RWPE2 (cell line): ENCODE measurements around the gene MRPL36.
A peak's percentile ranks its signal among the peaks of the same experiment; 100 is the strongest.

Source experiments
- ATAC-seq: fragments of 200-7000 bp; cut with Tn5 transposase; 3 replicates; pipeline ENCODE4 v1.9.1; 2021; ENCODE audit warnings: low read depth
- DNase-seq: peaks from one replicate; pipeline ENCODE4 v3.0.0-alpha.2; 2020; ENCODE audit warnings: low spot score
- H3K27ac ChIP-seq: fragments of 450-650 bp; 2 replicates; pipeline ENCODE4 v1.5.1; 2017; ENCODE audit warnings: mild to moderate bottlenecking; ENCODE audit not compliant: poor library complexity, severe bottlenecking
- H3K27me3 ChIP-seq: fragments of 250-450 bp; sonication (Bioruptor Pico); 2 replicates; pipeline ENCODE4 v1.5.1; 2021; ENCODE audit warnings: mild to moderate bottlenecking, moderate library complexity; ENCODE audit not compliant: insufficient read depth, poor library complexity, severe bottlenecking
- H3K36me3 ChIP-seq: fragments of 250-450 bp; sonication (Bioruptor Pico); 2 replicates; pipeline ENCODE4 v1.5.1; 2020; ENCODE audit warnings: low read depth, mild to moderate bottlenecking, moderate library complexity
- H3K4me1 ChIP-seq: fragments of 250-450 bp; sonication (Bioruptor Pico); 2 replicates; pipeline ENCODE4 v1.5.1; 2021; ENCODE audit warnings: mild to moderate bottlenecking, moderate library complexity; ENCODE audit not compliant: insufficient read depth, poor library complexity, severe bottlenecking
- H3K4me3 ChIP-seq: fragments of 250-450 bp; sonication (Bioruptor Pico); 2 replicates; pipeline ENCODE4 v1.5.1; 2021; ENCODE audit warnings: mild to moderate bottlenecking, moderate library complexity; ENCODE audit not compliant: severe bottlenecking
- H3K9me3 ChIP-seq: fragments of 250-450 bp; sonication (Bioruptor Pico); 2 replicates; pipeline ENCODE4 v1.5.1; 2021; ENCODE audit warnings: mild to moderate bottlenecking, moderate library complexity; ENCODE audit not compliant: severe bottlenecking
- CTCF ChIP-seq: fragments of 450-650 bp; IDR thresholded peaks from one replicate; pipeline ENCODE4 v1.5.1; 2017; ENCODE audit warnings: mild to moderate bottlenecking, moderate library complexity; ENCODE audit not compliant: poor library complexity, severe bottlenecking

MRPL36 gene

DNA sequence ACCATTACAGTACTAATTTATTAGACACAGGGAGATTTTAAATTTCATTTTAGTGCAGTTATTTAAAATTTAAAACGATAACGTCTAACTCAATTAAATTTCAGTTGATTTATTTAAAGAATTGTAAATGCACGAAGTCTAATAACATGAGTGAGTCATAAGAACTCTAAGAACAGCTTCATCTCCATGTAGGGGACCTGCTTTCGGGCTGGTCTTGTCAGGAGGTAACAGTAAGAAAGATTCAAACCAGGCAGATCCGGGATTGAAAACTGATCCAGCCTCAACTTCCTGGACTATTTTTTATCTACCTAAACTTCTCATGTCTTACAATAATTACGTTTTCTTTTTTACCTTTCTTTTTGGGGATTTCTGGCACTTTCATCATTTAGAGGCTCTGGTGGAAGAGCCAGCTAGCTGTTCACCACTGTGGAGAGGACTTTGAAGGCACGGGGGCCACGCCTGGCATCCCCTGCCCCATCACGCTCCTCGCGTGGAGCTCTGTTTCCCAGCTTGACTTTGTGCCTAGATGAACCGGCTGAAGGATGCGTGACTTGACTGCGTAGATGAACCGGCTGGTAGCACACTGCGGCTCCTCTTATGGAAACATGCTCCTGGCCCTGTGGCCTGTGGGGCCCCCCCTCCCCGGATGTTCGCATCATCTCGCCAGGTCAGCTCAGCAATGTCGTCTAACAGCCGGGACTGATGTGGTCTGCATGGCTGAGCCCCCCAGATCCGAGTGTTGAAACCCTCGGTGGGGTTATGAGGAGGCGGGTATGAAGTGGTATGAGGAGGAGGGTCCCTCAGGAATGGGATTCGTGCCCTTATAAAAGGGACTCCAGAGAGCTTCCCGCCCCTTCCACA lies 27.6 kb upstream of the MRPL36 start:
- Histone ChIP-seq H3K9me3 (no peaks in the 10 kb centered on the region), H3K4me3 (no peak overlapping the region), H3K27ac (no peak overlapping the region), H3K27me3 (no peaks in the 10 kb centered on the region), H3K36me3 (peaks cover 10% of the 10 kb centered on the region), H3K4me1 (no peaks in the 10 kb centered on the region)
- TF ChIP-seq CTCF, result no peak
- no peak for ATAC-seq
- DNase-seq, result peak; percentile 55

- peaks cover 16% of the 10 kb centered on the region for H3K36me3 ChIP-seq
- ATAC-seq (no peak), DNase-seq (peak; percentile 67)
- no peak overlapping the region for H3K4me3 ChIP-seq
- H3K4me1 ChIP-seq, result no peaks in the 10 kb centered on the region
- no peak overlapping the region for H3K27ac ChIP-seq
- no peaks in the 10 kb centered on the region for H3K27me3 ChIP-seq
- H3K9me3 ChIP-seq, result no peaks in the 10 kb centered on the region
- TF ChIP-seq CTCF, result no peak
These were observed 26.8 kb upstream of the MRPL36 start for GRCh38 chr5:1826235-1826980.

DNA sequence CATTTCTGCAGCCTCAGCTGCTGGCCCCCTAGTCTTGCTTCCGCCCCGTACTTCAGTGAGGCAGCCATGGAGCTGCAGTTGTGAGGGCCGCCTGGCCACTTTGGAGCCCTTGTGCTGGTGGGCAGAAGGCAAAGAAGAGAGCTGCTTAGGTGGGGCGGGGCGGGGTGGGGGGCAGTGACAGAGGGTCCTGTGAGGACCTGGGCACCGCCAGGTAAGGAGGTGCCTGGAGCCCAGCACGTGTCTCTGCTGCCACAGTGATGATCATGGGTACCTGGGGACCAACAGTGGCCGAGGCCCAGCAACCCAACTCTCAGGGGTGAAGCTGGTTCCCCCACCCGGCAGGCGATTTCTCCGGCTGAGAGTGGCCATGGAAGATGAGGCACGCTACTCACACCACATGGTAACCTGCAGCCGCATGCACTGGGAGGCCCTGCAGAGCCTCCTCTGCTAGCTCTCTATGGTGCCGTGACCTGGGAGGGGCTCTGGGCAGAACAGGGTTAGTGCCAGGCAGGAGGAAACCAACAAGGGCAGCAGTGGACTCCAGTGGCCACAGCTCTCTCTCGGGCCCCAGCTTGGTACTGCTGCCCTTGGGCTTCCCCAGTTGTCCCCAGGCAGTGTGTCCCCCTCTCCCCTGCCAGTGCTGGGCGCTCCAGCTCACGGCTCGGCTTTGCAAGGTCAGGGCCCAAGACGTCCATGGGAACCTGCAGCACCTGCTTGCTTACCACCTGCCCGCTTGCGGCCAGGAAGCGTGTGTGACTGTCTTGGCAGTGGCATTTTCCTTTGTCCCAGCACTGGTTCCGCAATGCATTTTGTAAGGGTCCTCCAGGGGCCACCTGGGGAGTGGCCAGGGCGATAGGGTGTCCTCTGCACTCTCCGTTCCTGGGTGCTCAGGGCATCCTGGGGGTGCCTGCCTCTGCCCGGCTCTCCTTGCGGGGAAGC lies 25.5 kb upstream of the MRPL36 start:
- ATAC-seq, result no peak
- Histone ChIP-seq H3K36me3 (peaks cover 29% of the 10 kb centered on the region), H3K27me3 (no peaks in the 10 kb centered on the region), H3K4me1 (no peaks in the 10 kb centered on the region), H3K4me3 (no peak overlapping the region), H3K27ac (no peak overlapping the region), H3K9me3 (no peaks in the 10 kb centered on the region)
- no peak for TF ChIP-seq CTCF
- DNase-seq, result peak; percentile 67

- no peak for ATAC-seq
- peaks cover 38% of the 10 kb centered on the region for H3K36me3 ChIP-seq
- H3K4me3 ChIP-seq, result no peak overlapping the region
- TF ChIP-seq CTCF, result no peak
- H3K4me1 ChIP-seq, result no peaks in the 10 kb centered on the region
- H3K27me3 ChIP-seq, result no peaks in the 10 kb centered on the region
- no peaks in the 10 kb centered on the region for H3K9me3 ChIP-seq
- H3K27ac ChIP-seq, result no peak overlapping the region
- peak; percentile 54 for DNase-seq
These were observed 24.6 kb upstream of the MRPL36 start for GRCh38 chr5:1824109-1824821.
